ENCODE results near the gene TARS3. TPM values are rescaled to one million over a fixed set of nuclear protein-coding genes. Genes with fewer than 3 reads are reported as not detected.
"Not testable (repeated sequence)": the region's sequence is repeated elsewhere in the genome, so short reads cannot be mapped to it uniquely, and the experiment has no call there.

Gene TARS3
- total RNA-seq, 1 donor: 13.8 TPM

DNA sequence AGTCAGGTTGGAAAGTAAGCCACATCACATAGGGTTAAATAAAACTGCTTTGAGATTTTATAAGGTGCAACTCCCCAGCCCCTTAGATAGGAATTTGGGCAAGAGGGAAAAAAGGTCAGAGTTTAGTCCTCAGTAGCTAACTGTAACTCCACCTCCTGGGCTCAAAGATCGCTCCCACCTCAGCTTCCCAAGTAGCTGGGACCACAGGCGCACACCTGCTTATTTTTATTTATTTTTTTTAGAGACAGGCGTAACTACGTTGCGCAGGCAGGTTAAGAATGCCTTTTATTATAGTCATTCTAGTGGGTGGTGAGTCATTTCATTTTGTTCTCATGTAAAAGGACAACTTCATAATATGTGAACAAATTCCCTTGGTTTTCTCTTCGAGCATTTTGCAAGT lies 86.8 kb downstream of the TARS3 start:
- TF ChIP-seq, protein P1, sequence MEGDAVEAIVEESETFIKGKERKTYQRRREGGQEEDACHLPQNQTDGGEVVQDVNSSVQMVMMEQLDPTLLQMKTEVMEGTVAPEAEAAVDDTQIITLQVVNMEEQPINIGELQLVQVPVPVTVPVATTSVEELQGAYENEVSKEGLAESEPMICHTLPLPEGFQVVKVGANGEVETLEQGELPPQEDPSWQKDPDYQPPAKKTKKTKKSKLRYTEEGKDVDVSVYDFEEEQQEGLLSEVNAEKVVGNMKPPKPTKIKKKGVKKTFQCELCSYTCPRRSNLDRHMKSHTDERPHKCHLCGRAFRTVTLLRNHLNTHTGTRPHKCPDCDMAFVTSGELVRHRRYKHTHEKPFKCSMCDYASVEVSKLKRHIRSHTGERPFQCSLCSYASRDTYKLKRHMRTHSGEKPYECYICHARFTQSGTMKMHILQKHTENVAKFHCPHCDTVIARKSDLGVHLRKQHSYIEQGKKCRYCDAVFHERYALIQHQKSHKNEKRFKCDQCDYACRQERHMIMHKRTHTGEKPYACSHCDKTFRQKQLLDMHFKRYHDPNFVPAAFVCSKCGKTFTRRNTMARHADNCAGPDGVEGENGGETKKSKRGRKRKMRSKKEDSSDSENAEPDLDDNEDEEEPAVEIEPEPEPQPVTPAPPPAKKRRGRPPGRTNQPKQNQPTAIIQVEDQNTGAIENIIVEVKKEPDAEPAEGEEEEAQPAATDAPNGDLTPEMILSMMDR (IDR thresholded peaks at IDR 0.05; ENCODE audit: insufficient read depth, low read depth, low read length): no peak
- DNase-seq (ENCODE audit: low read depth): peak; percentile 11
- no peak overlapping the region for H3K4me3 ChIP-seq (ENCODE audit: low read depth, low read length)

- no peak overlapping the region for H3K4me3 ChIP-seq (ENCODE audit: low read depth, low read length)
- DNase-seq (ENCODE audit: low read depth): no peak
- TF ChIP-seq, protein P1 (IDR thresholded peaks at IDR 0.05; ENCODE audit: insufficient read depth, low read depth, low read length): no peak
These were observed 87.2 kb downstream of the TARS3 start for GRCh38 chr15:101637038-101637437.

DNA sequence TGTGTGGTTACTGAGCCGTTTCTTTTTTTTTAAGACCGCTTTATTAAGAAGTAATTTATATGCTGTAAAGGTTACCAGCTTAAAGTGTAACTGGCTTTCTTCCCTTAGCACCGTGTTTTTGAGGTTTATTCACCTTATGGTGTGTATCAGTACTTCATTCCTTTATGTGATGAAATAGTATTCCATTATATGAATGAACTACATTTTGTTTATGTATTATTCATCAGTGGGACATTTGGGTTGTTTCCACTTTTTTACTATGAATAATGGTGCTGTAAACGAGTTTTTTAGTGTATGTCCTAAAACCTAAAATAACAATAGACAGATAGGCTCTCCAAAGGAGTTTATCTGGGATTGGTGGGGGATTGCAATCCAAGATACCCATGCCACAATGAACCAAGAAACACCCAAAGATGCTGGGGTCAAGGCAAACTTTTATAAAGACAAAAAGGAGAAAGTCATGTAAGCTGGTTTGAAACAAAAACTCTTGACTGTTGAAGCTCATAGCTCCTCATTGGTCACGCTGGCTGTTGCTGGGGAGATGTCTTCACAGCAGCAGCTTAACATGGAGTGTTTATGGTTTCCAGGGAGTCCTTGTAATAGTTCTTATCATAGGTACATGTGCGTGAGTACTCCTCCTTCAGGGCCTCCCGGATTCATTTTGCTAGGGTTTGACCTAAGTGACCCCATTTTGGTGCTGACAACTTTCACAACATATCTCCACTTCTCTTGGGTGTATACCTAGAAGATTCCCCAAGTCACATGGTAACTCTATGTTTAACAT lies 88.1 kb downstream of the TARS3 start:
- TF ChIP-seq, protein P1 (IDR thresholded peaks at IDR 0.05; ENCODE audit: insufficient read depth, low read depth, low read length): no peak

DNA sequence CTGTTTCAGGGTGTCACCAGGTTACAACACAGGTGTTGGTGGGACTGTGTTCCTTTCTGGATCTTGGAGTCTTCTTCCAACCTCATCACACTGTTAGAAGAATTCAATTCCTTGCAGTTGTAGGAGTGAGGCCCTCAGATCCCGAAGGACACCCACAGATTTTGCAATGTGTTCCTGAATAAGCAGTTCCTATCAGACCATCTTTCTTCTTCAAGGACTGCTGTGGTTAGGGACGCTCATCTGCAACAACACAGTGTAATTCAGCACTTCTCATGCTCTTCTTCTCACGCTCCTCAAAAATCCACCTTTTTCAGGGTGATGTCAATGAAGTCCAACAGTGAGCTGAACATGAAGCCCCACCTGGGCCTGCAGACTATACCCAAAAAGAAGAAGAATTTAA lies 90.9 kb downstream of the TARS3 start:
- no peak overlapping the region for H3K4me3 ChIP-seq (ENCODE audit: low read depth, low read length)
- TF ChIP-seq, protein P1 (IDR thresholded peaks at IDR 0.05; ENCODE audit: insufficient read depth, low read depth, low read length): no peak
- no peak for DNase-seq (ENCODE audit: low read depth)

More for the DNA sequence above, 88.1 kb downstream of the TARS3 start:
- no peak overlapping the region for H3K4me3 ChIP-seq (ENCODE audit: low read depth, low read length)
- peak; percentile 32 for DNase-seq (ENCODE audit: low read depth)

DNA sequence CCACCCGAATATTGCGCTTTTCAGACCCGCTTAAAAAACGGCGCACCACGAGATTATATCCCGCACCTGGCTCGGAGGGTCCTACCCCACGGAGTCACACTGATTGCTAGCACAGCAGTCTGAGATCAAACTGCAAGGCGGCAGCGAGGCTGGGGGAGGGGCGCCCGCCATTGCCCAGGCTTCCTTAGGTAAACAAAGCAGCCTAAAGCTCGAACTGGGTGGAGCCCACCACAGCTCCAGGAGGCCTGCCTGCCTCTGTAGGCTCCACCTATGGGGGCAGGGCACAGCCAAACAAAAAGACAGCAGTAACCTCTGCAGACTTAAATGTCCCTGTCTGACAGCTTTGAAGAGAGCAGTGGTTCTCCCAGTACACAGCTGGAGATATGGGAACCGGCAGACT lies 97.5 kb downstream of the TARS3 start:
- H3K4me3 ChIP-seq (ENCODE audit: low read depth, low read length); DNase-seq (ENCODE audit: low read depth): not testable (repeated sequence)

DNA sequence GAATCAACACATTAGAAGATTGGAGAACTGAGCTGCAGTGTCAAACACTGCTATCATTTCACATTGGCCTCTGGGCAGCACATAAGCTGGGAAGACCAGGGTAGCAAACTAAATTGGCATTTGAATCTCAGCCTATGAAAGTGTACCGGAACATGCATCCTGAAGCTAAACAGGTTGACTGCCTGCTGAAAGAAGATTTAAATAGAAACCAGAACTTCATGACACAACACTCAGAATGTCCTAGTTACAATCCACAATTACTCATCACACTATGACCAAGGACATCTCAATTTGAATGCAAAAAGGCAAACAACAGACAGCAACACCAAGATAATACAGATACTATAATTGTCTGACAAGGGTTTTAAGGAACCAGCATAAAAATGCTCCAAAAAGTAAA lies 98.3 kb downstream of the TARS3 start:
- H3K4me3 ChIP-seq (ENCODE audit: low read depth, low read length): no peak overlapping the region
- DNase-seq (ENCODE audit: low read depth): no peak
- TF ChIP-seq, protein P1 (IDR thresholded peaks at IDR 0.05; ENCODE audit: insufficient read depth, low read depth, low read length): no peak

- no peak overlapping the region for H3K4me3 ChIP-seq (ENCODE audit: low read depth, low read length)
These were observed 99.1 kb downstream of the TARS3 start for GRCh38 chr15:101625184-101625583.

More at GRCh38 chr15:101625184-101625583, 99.1 kb downstream of the TARS3 start:
- no peak for DNase-seq (ENCODE audit: low read depth)
- TF ChIP-seq, protein P1 (IDR thresholded peaks at IDR 0.05; ENCODE audit: insufficient read depth, low read depth, low read length): no peak

All from fibroblast of villous mesenchyme (primary cell).